ENCODE measurements around the gene BMPR1B.

DNA sequence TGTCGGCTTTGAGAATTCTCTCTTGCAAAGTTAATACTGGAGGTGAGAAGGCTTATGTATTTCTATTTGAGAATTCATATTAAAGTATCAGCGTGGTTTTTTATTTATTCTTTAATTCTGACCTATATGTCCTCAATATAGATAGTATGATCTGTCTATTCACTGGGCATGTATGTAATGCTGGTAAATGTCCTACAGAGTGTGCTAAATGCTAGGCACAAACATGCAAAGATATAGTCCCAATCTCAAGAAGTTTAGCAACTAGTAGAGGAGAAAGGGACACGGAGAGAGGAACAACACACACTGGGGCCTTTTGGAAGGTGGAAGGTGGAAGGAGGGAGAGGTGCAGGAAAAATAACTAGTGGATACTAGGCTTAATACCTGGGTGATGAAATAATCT lies 11.0 kb upstream of the BMPR1B start:
- TF ChIP-seq POLR2AphosphoS5 (IDR thresholded peaks at IDR 0.05; ENCODE audit: low read depth, low read length) (no peak), POLR2A (IDR thresholded peaks at IDR 0.05; ENCODE audit: low read depth, low read length) (no peak), PAX5 (IDR thresholded peaks at IDR 0.05; ENCODE audit: insufficient read depth, low read length, severe bottlenecking) (no peak), SPI1 (IDR thresholded peaks at IDR 0.05; ENCODE audit: low read depth, low read length) (no peak)

Data from GM12891 (cell line).